SHP77 treated with DMSO at 0.1 percent for 48 hours (cell line): ENCODE results near the gene BTLA.
"Not testable (repeated sequence)": the region's sequence is repeated elsewhere in the genome, so short reads cannot be mapped to it uniquely, and the experiment has no call there.

Experiments
- DNase-seq: peaks from one replicate; lab custom pipeline; 2025; lab: John Stamatoyannopoulos, UW

The BTLA gene

DNA sequence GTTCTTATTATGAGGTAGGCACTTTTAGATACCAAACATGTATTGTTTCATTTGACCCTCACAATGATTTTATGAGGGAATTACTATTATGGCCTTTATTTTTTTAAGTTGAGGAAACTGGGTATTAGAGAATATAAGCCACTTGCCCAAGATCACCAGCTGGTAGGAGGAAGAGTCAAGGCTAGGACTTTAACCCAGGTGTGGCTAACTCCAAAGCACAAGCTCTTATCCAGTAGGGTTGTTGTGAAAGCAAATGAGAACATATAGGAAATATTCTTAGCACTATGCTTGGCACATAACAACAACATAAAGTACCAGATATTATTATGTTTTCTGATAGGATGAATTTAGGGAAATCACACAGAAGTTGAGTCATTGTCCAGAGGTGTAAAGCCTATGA lies 7.9 kb downstream of the BTLA start:
- no peak for DNase-seq

DNA sequence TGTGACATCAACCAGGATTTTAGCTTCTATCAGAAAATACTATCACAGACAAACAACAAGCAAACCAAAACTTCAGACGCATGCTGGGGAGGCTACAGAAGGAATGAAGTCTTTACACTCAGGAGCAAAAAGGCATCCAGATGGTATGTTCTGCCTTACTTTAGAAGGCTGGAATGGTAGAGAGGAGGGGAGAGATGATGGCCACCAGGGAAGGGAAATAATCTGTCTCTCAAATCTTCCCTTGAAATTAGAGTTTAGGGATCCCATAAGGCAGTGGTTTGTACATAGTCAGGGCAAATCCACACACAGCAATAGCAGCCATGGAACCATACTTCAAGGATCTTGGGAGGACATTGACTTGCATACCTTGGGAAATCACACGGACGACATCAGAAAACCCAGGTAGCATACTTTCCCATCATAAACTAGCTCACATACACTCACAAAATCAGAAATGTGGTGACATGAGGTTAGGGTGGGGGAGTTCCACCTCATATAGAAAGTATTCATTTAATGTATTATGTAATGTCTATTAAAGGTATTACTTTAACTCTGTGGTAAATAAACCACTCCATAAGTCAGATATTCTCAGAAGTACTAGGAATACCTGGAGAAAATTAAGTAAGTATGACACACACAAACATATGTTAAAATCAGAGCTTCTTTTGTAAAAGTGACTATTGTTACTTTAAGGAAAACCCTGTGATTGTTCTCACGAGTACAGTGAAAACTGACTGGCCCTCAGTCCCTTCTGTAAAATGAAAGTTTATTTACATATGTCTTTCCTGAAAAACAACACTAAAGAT lies 9.4 kb downstream of the BTLA start:
- no peak for DNase-seq

DNA sequence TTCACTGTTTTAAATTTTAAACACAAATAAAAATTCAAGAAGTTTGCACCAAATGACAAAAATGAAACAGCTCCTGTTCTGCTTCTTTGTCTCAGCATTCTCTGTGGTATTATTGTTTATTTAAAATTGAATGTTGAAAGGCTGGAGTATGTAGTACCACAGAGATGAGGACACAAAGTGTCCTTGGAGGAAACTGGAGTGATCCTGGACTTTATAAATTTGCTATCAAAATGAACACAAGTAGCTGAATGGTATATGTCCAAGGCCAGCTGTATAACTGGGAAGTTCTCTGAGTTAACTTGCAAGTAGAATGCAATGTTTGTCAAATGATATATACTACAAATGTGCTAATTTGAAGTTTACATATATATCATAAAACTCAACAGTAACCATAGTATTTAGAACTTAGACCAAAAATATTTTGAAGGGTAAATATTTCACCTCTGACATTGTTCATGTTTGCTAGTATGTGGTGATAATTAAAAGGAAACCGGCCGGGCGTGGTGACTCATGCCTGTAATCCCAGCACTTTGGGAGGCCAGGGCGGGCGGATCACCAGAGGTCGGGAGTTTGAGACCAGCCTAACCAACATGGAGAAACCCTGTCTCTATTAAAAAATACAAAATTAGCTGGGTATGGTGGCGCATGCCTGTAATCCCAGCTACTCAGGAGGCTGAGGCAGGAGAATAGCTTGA lies 12.3 kb downstream of the BTLA start:
- no peak for DNase-seq

DNA sequence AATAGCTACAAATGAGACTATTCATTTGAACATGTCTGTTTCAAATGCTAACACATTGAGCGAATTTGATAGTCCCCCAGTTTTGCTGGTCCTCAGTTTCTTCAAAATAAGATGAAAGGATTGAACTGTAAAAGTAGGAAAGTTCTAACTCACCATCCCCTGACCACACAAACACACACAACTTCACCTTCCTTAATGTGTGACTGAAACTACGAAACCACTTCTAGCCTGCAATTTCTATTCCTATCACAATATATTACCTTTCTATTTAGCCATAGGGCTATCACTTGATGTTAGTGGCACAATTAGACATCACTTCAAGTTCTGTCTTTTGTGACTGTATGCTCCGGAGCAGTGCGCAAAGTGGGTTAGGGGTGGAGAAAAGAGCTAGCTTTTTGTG lies 14.9 kb downstream of the BTLA start:
- no peak for DNase-seq

DNA sequence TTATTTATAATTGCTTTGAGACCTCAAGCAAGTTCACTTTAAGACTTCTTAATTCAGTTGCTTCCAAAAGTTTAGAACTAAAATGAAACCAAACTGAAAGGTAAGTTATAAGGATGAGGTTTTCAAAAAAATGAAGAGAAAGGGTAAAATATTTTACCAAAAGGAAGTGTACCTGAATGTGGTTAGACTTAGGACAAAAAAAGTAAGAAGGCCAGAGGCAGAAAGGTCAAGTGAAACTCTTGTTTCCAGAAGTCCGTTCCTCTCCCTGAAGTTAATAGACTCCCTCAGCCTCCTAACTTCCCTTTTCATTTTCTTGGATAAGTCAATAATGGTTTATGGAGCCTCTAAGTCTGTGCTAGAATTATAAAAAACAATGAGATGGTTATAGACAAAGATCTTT lies 16.6 kb downstream of the BTLA start:
- no peak for DNase-seq

DNA sequence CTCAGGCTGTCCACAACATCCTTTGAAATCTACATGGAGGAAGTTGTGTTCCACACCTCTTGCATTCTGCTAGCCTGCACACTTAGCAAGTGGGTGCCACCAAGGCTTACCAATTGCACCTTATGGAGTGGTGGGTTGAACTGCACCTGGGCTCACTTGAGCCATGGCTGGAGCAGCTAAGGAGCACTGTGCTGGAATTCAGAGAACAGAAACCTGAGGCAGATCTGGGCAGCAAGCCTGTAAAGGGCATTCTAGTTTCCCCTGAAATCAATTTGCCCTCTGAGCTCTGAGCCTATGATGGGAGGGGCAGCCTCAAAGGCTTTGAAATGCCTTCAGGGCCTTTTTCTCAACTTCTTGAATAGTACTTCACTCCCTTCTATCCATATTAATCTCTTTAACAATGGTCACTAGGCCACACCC lies 18.0 kb downstream of the BTLA start:
- no peak for DNase-seq

DNA sequence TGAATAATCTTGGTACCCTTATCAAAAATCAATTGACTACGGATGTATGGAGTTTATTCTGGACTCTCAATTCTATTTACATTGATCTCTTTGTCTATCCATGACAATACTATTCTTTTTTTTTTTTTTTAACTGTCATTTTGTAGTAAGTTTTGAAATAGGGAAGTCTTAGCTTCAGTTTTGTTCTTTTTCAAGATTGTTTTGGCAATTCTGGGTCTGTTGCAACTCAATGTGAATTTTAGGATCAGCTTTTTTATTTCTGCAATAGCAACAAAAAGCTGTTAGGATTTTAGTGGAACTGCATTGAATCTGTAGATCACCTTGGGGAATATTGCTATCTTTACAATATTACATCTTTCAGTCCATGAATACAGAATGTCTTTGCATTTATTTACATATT lies 21.4 kb downstream of the BTLA start:
- DNase-seq = no peak

DNA sequence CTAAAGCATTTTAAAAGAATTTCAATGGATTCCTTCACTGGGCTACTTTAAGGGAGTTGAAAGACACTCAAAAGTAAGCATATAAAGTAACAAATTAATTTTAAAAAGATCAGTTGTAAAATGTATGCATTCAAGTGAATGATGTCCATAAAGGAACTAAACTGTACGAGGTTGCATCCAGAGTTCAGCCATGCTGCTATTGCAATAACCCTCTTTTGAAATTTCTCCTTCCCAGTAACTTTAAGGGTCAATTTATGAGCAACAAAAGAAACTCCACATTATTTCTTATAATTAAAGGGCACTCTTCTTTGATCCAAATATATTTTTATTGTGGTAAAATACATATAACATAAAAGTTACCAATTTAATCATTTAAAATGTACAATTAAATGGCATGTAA lies 22.9 kb downstream of the BTLA start:
- DNase-seq = no peak

DNA sequence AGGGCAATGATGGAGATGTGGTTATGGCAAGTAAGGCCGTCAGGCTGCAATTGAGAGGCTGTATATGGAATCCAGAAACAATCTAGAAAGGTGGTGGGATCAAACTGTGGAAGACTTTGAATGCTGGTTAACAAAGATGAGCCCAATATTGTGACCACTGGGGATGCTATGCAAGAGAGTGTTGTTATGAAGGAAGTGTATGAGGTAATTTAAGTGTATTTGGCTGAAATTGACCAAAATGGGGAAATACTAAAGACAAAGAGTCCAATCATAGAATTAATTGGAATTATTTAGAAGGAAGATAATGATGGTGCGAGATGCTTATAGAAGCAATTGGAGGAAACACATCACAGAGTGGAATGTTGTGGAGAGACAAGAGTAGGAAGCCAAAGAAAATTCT lies 24.5 kb downstream of the BTLA start:
- DNase-seq = no peak

DNA sequence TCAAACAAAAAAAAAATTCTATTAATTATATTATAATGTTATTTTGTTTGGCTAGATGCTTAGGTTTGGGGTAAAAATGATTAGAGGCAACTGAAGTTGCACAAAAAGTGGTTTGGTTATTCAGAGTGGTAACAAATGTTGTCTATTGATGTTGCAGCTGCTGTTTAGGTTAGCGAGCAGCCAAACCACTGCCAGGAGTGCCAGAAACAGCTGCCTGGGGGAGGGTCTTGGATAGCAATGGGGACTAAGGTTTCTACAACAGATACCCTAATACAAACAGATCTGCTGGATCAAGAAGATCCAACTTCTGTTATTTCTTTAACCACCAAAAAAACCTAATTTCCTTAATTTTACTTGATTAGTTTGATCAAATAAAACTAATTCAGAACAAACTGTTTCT lies 26.6 kb downstream of the BTLA start:
- no peak for DNase-seq

DNA sequence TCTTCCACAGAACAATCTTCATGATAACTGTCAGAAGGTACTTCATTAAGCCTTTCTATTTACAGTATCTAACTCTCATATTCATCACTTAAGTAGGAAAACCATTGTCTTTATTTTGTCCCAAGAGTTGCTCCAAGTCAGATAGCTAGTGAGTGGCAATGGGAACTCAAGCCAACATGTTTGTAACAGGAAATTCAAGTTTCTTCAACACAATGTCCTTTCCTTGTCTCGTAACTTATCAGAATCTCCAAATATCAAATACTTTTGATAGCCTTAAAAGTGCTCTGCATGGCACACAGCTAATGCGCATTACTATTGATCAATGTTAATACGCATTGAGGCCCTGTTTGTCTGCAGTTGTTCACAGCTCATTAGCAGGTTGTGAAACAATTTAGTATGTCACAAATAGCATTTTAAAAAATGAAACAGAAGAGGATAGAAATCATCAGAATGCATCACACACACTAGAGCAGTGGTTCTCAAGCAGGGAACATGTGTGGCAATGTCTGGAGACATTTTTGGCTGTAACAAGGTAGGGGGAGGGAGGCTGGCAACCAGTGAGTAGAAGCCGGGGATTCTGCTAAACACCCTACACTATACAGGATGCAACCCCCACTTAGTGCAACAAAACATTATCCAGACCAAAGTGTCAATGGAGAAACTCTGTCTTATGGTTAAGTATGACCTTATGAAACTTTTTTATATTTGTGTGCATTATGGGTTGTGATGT lies 27.5 kb downstream of the BTLA start:
- no peak for DNase-seq

DNA sequence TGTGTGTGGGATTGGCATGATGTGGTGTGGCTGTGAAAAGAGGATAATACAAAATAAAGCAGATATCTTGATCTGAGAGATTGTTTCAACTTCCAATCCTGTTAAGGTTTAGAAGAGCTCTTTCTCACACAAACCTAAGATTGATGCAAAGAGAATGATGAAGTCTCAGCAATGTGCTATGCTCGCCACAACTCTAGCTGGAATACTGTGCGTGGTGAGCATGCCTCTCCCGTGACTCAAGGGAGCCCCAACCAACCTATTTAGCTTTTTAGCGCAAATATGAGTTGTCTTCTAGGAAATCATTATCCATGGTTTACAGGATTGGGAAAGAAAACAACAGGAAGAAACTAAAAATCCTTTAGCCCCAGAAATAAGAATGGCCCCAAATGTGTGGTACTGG lies 28.5 kb downstream of the BTLA start:
- DNase-seq = no peak

DNA sequence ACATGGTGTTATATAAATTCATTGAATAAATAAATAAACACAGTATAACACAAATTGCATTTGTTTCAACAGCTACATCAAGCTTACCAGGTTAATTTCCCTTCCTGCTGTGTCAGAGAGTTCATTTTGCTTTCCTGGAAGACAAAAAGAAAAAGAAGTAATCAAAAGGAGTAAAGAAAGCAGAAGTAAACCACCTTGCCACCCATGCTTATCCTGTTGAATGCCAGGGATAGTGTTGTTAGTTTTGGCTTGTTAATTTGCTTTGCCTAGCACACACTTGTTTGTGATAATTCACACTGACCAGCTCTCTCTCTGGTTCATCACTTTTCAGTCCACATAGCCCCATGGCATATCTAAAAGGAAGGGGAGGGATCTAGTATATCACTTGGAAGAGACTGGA lies 29.6 kb downstream of the BTLA start:
- no peak for DNase-seq

DNA sequence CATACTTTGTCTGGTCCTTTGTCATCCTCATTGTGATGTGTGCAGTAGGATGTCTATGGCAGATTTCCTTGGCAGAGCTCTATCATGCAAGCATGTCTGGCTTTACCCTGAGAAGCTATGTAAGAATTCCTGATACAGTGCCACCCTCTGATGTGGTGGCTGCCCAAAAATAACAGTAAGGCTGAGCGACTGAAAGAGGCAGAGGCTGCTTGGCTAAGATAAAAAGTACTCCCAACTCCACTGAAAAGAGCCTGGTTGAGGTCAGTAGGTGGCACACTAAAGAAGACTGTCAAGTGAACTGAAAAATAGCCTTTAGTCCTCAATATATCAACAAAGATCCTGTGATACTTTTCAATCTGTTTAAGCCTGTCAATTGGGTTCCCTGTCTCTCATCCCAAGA lies 31.7 kb downstream of the BTLA start:
- DNase-seq = no peak

DNA sequence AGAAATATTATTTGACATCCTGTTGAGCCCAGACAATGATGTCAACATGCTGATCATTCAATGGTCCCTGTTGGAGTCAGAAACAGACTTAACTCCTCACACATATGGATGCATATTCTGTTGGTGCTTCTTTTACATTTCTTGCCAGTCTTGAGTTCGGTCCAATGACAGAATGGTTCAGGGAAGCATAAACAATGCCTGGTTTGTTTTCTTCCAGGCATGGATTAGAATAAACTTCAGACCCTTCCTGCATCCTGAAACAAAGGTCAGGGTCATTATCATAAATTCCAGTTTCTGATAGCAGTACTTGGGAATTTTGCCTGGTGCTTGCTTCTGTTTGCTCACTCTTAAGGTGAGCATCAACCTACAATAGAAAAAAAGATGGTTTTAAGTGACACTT lies 33.3 kb downstream of the BTLA start:
- DNase-seq = no peak

DNA sequence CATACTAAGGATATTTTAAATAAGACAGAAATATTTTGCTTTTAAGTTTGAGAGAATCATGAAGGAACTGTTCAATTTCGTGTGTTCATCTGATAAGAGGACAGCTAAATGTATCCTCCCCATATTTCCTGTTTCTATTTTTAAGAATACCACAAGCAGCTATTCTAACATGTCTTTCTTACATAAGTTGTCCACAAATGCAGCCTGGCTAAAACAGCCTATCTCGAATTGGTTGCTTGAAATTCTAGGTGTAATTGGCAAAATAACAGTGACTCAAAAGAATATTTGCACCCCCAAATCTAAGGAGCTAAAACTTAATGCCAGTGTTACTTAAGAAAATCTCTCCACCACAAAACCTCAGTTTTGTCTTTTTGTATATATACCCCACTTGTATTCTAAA lies 35.0 kb downstream of the BTLA start:
- no peak for DNase-seq

DNA sequence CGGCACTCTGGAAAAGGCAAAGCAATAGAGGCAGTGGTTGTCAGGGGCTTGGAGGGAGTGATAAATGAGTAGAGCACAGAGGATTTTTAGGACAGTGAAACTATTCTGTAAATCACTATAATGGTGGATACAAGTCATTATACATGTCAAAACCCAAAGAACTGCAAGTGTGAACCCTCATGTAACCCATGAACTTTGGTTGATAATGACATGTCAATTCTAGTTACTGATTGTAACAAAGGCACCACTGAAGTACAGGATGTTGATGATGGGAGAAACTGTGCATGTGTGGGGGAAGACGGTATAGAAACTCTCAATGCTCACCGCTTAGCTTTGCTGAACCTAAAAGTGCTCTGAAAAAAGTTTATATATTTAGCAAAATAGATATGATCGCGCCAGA lies 36.0 kb downstream of the BTLA start:
- DNase-seq = no peak

DNA sequence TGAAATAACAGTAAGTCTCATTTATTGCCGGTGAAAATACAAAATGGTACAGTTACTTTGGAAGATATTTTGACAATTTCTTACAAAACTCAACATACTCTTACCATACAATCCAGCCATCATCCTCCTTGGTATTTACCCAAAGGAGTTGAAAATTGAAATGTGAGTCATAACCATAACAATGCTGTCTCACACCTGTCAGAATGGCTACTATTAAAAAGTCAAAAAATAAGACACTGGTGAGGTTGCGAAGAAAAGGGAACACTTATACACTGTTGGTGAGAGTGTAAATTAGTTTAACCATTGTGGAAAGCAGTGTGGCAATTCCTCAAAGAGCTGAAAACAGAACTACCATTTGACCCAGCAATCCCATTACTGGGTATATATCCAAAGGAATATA lies 37.5 kb downstream of the BTLA start:
- DNase-seq = not testable (repeated sequence)

DNA sequence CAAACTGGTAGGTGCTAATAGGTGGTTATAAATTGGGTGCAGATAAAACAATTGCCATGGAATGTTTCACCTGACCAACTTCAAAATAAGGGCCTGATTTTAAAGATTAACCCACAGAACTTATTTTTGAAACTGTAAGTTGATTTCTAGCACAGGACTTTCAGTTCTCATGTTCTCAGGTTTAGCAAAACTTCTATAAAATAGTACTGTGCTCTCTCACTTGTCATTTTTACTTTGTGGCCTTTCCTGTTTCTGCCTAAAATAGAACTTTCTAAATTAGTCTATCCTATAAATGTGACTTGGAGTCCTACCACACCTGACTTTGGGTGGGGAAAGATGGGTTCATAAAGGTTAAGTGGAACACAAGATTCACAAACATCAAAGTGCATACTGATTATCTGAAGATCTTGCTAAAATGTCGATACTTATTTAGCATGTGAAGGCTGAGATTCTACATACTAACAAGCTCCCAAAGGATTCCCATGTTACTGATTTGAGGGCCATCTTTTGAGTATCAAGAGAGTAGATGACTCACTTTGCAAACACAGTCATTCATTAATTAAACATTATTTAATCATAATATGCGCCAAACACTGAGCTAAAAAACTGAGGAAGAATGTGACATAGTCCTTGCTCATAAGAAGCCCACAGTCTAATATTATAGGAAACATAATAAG lies 38.6 kb downstream of the BTLA start:
- no peak for DNase-seq

DNA sequence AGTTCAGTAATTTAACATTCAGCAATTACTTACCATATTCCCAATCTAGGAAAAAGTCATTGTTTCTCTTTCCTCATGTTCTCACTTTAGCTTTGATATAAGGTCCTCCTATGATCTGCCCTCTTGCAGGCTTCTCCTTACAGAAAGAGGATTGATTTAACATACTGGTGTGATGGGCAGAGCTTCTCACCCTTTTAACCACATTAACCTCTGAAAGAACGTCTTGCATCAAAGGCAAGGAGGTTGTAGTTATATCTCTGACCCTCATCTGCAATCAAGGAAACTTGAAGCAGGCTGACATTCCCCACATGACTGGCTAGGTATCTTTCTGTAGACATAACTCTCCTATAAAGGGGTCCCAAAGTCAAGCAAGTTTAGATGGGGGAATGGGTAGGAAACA lies 39.5 kb downstream of the BTLA start:
- DNase-seq = no peak

DNA sequence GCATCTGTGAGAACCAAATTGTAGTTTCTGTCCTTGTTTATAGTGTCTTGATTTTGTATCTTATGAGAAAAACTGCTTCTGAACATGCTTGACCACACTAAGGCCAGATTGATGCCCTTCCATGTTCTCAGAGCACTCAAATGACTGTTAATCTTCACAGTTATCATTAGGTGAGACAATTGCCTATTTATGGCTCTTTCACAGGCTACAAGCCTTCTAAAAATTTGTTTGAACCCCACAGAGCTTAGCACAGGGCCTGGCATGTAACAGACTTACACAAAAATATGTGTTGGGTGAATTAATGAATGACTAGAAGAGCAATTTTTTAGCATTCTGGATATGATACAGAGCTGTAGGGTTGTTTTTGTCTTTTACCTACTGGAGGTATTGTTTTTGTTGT lies 43.1 kb downstream of the BTLA start:
- DNase-seq = no peak

DNA sequence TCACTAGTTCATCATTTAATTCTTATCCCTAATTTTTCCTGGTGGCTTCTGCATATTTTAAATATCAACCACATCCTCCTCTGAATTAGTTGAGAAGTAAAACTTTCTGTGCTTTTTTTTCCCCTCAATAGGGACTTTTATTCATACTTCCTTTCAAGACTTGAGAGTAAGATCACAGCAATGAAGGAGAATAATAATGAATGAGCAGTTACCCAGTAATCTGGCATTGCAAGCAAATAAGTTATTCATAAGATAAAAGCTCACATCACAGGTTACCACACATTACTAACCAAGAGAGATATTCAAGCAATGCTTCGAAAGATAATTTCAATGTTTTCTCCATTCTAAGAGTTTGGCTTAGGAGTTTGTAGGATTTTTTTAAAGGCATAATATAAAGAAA lies 50.3 kb downstream of the BTLA start:
- DNase-seq = no peak

DNA sequence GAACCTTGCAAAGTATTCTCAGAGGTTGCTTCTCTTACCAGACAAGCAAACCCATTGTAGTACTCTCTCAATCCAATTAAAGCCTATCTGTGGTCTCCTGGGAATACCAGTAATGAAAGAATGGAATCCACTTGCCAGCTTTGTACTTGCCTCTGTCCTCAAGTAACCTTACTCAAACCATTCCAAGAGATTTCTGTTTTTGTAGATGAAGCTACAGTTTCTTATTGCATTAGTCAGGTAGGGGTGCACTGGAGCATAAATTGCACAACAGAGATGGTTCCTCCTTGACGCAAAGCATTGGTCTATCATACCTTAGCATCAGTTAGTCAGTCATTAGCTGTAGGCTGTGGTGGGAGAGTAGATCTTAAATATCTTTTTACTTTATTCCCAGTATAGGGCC lies 52.9 kb downstream of the BTLA start:
- DNase-seq = no peak
